Esophagus muscularis mucosa (tissue), 4 donors: ENCODE measurements around the gene SNAP47.

ENCODE experiments used
- EP300 ChIP-seq: sonication (generic); formaldehyde crosslinking; IDR thresholded peaks from one replicate; pipeline ENCODE4 v1.6.1; 2017; ENCODE audit warnings: antibody characterized with exemption
- POLR2A ChIP-seq: fragments of 450-650 bp; IDR thresholded peaks from one replicate; pipeline ENCODE4 v1.6.1; 2017; ENCODE audit warnings: antibody characterized with exemption, moderate library complexity, mild to moderate bottlenecking, low read depth
- TF ChIP-seq, protein P1 (sequence below), 3 experiments: fragments of 200-600 bp in 2 of 3; fragments of 450-650 bp in 1 of 3; sonication (generic) in 2 of 3; IDR thresholded peaks; one replicate each; pipeline ENCODE4 v1.5.1; 2017 to 2019; ENCODE audit warnings: antibody characterized with exemption in 3 of 3, mild to moderate bottlenecking in 2 of 3, moderate library complexity in 1 of 3

DNA sequence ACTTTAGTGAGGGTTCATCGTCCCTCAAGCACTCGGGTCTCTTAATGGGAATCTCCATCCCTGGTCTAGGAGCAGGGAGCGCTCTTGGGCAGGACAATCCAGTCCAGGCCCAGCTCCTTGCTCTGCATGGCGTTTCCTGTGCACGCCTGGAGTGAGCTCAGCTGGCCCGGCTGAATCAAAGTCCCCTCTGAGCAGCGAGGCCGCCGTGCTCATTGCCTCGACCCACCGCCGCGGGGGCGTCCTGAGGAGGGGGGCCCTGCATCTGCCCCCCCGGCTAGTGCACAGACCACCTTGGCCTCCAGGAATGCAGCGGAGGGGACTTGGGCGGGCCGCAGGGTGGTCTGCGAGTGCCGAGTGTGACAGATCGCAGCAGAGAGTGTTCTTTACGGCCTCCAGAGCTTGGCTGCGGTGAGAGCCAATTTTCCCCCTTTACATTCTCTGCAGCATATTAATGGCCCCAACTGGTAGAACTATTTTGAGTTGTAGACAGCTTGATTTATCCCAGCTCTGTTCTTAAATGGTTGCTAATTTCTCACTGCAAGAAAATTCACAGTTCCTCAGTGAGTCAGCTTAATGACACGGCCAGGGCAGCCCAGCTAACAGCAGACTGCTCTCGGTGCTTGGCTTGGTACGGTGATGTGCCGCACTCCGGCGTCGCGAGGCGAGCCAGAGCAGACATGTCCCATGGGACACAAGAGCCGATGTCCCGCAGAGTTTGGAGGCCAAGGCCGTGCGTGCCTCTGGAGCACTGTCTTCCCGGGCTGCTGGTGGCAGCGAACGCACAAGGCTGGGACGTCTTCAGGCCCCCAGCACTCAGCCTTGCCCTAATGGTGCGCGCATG lies 39.8 kb downstream of the SNAP47 start:
- TF ChIP-seq, protein P1, sequence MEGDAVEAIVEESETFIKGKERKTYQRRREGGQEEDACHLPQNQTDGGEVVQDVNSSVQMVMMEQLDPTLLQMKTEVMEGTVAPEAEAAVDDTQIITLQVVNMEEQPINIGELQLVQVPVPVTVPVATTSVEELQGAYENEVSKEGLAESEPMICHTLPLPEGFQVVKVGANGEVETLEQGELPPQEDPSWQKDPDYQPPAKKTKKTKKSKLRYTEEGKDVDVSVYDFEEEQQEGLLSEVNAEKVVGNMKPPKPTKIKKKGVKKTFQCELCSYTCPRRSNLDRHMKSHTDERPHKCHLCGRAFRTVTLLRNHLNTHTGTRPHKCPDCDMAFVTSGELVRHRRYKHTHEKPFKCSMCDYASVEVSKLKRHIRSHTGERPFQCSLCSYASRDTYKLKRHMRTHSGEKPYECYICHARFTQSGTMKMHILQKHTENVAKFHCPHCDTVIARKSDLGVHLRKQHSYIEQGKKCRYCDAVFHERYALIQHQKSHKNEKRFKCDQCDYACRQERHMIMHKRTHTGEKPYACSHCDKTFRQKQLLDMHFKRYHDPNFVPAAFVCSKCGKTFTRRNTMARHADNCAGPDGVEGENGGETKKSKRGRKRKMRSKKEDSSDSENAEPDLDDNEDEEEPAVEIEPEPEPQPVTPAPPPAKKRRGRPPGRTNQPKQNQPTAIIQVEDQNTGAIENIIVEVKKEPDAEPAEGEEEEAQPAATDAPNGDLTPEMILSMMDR (IDR thresholded peaks at IDR 0.05) = no peak
- no peak for TF ChIP-seq POLR2A
- TF ChIP-seq EP300 = no peak
